Endothelial cell (in vitro differentiated cells): ENCODE measurements around the gene FADS1. TPM values are rescaled to one million over a fixed set of nuclear protein-coding genes. Genes with fewer than 3 reads are reported as not detected.

Experiments
- DNase-seq: peaks from one replicate; pipeline ENCODE4 v3.0.0; 2021; ENCODE audit warnings: low spot score
- H3K27ac Mint-ChIP-seq: one replicate; pipeline ENCODE4 v1.8.0; 2021; ENCODE audit warnings: mixed read lengths, inconsistent platforms; ENCODE audit not compliant: unreplicated experiment
- H3K27me3 Mint-ChIP-seq: one replicate; pipeline ENCODE4 v1.8.0; 2021; ENCODE audit warnings: mild to moderate bottlenecking, moderate library complexity, mixed read lengths, inconsistent platforms; ENCODE audit not compliant: unreplicated experiment
- H3K36me3 Mint-ChIP-seq: one replicate; pipeline ENCODE4 v1.8.0; 2021; ENCODE audit warnings: mild to moderate bottlenecking, low read depth, mixed read lengths, inconsistent platforms; ENCODE audit not compliant: unreplicated experiment
- H3K4me1 Mint-ChIP-seq: one replicate; pipeline ENCODE4 v1.8.0; 2021; ENCODE audit warnings: mild to moderate bottlenecking, mixed read lengths, inconsistent platforms; ENCODE audit not compliant: unreplicated experiment
- H3K4me3 Mint-ChIP-seq: one replicate; pipeline ENCODE4 v1.8.0; 2021; ENCODE audit warnings: mild to moderate bottlenecking, mixed read lengths, inconsistent platforms; ENCODE audit not compliant: unreplicated experiment
- H3K9me3 Mint-ChIP-seq: one replicate; pipeline ENCODE4 v1.8.0; 2021; ENCODE audit warnings: mixed read lengths, inconsistent platforms; ENCODE audit not compliant: unreplicated experiment
- total RNA-seq: library from RNA; stranded (reverse); fragmentation: NEBNext Ultra II Directional; extraction: Animal tissue kit (Norgen Biotek cat#: 25700); gene quantifications from one replicate; pipeline ENCODE4 v1.2.1, GENCODE V29; 2021; ENCODE audit not compliant: unreplicated experiment
- TF ChIP-seq, protein P1 (sequence below): fragments of 200-600 bp; sonication (generic); IDR thresholded peaks from one replicate; pipeline ENCODE4 v1.5.0; 2021; ENCODE audit warnings: antibody characterized with exemption; ENCODE audit not compliant: unreplicated experiment

Gene FADS1
- total RNA-seq, 1 donor from 2014 or later = 102 TPM

DNA sequence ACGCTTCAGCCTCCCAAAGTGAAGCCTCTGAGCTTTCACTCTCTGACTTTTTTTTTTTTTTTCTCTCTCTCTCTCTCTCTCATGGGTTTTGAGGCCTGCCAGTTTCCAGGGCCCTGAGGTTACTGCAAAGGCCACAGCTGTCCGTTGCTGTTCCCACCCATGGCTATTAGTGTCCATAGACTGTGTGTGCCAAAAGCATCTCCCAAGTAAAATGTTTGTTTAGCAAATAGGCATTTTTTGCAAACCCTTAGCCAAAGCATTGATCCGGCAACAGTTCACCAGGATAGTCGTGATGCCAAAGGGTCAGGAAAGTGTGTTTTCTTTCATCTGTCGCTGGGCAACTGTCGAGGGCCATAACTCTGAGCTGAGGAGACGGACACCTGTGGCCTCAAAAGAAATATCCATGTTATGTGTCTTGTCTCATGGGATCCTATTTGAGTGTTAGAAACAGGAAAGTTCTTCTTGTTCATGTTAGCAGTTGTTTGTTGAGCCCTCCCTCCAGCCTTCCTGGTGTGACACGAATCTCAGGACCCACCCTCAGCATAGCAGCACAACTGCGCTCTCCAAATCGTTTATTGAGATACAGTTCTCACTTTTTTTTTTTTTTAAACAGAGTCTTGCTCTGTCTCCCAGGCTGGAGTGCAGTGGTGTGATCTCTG, 29.7 kb upstream of the FADS1 start:
- TF ChIP-seq, protein P1, sequence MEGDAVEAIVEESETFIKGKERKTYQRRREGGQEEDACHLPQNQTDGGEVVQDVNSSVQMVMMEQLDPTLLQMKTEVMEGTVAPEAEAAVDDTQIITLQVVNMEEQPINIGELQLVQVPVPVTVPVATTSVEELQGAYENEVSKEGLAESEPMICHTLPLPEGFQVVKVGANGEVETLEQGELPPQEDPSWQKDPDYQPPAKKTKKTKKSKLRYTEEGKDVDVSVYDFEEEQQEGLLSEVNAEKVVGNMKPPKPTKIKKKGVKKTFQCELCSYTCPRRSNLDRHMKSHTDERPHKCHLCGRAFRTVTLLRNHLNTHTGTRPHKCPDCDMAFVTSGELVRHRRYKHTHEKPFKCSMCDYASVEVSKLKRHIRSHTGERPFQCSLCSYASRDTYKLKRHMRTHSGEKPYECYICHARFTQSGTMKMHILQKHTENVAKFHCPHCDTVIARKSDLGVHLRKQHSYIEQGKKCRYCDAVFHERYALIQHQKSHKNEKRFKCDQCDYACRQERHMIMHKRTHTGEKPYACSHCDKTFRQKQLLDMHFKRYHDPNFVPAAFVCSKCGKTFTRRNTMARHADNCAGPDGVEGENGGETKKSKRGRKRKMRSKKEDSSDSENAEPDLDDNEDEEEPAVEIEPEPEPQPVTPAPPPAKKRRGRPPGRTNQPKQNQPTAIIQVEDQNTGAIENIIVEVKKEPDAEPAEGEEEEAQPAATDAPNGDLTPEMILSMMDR = no peak
- H3K4me3 Mint-ChIP-seq = peak overlapping the region; percentile 11
- peaks cover 51% of the 10 kb centered on the region for H3K36me3 Mint-ChIP-seq
- H3K27me3 Mint-ChIP-seq = peaks cover 9% of the 10 kb centered on the region
- H3K4me1 Mint-ChIP-seq = peaks cover 3% of the 10 kb centered on the region
- no peaks in the 10 kb centered on the region for H3K9me3 Mint-ChIP-seq
- no peak for DNase-seq
- H3K27ac Mint-ChIP-seq = peak overlapping the region; percentile 39

DNA sequence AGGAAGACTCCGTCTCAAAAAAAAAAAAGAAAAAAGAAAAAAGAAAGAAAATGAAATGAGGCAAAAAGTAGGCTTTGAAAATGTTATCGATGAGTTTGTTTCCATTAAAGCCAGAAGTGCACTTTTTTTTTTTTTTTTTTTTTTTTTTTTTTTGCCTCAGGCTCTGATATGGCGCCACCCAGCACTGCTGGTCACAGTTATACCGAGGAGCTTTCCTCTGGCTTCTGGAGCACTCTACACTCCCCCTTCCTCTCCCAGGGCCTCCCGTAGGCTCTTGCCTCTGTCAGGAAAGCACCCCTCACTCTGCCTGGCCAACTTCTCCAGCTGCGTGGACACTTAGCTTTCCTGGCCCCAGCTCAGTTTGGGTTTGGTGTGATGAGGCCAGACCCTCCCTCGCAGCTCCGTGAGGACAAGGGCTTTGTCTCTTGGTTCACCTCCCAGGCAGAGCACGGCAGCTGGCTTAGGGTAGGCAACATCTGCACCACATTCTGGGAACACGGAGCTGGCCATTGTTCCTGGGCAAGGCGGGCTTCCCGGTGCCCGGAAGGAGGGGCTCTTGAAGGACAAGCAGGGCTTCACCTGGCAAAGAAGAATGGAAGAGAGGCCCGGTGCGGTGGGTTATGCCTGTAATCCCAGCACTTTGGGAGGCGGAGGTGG, 28.2 kb upstream of the FADS1 start:
- Mint-ChIP-seq H3K4me3 (no peak overlapping the region), H3K27ac (no peak overlapping the region), H3K9me3 (no peaks in the 10 kb centered on the region), H3K36me3 (peaks cover 52% of the 10 kb centered on the region), H3K4me1 (peaks cover 5% of the 10 kb centered on the region), H3K27me3 (peaks cover 6% of the 10 kb centered on the region)
- DNase-seq = no peak
- TF ChIP-seq, protein P1 = no peak

DNA sequence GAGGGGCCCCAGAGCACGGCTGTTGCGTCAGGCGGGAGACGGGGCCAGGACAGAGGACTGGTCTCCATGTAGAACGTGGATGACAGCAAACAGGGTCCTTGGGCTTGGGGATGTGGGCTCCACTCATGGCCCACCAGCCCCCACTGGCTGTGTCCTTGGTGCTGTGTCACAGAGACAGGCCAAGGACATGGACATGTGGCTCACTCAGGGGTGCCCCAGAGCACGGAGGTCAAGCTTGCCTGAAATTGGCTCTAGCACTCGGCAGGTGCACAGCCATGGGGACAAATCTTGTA, 25.7 kb upstream of the FADS1 start:
- Mint-ChIP-seq H3K27me3 (peaks cover 4% of the 10 kb centered on the region), H3K4me1 (peaks cover 11% of the 10 kb centered on the region), H3K36me3 (peaks cover 52% of the 10 kb centered on the region), H3K27ac (no peak overlapping the region), H3K9me3 (no peaks in the 10 kb centered on the region), H3K4me3 (no peak overlapping the region)
- TF ChIP-seq, protein P1 = no peak
- DNase-seq = no peak

DNA sequence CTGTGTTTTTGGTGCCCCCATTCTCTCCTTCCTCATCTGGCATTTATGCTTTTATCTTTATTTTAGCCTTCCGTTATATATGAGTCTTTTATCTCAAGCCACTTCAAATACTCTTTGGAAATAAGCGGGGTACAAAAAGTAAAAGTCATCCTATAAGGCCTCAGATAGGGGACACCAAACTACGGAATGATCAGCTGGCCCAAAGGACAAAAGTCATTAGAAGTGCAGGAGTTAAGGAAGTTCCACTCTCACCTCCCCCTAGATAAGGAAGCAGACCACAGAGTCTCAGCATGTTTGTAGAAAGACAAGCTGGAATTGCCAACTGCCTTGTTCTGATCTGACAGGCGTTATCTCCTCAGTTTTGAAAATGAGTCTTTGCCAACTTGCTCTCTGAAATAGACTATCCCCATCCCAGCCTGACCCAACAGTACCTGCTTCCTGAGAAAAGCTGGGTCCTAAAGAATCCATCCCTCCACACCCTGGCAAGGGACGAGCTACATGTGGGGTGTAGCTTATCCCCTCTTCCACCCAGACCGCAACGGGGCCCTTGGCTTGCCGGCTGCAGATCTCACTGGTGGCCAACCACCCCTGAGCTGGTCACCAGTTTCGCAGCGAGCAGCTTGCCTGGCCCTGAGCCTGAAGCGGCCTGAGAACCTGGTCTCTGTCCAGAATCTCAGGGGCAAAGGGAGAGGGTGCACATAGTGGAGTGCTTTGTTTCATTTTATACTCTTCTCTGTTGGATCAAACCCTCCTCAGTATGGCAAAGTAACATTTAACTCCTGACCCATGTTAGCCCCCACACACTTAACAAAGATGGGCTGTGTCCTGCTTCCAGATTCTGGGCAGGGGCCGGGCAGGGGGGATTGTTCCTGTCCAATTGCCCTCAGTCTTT, 25.1 kb upstream of the FADS1 start:
- peaks cover 4% of the 10 kb centered on the region for H3K27me3 Mint-ChIP-seq
- peaks cover 11% of the 10 kb centered on the region for H3K4me1 Mint-ChIP-seq
- H3K36me3 Mint-ChIP-seq = peaks cover 48% of the 10 kb centered on the region
- H3K4me3 Mint-ChIP-seq = peak overlapping the region; percentile 75
- TF ChIP-seq, protein P1 = no peak
- peak overlapping the region; percentile 20 for H3K27ac Mint-ChIP-seq
- DNase-seq = no peak
- H3K9me3 Mint-ChIP-seq = no peaks in the 10 kb centered on the region

DNA sequence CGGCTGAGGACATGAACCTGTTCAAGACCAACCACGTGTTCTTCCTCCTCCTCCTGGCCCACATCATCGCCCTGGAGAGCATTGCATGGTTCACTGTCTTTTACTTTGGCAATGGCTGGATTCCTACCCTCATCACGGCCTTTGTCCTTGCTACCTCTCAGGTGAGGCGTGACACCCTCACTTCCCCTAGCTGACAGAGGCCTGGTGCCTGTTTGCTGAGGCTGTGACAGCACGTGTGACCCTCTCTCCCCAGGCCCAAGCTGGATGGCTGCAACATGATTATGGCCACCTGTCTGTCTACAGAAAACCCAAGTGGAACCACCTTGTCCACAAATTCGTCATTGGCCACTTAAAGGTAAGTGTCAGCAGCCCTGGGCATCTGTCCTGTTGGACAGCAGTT, 23.6 kb upstream of the FADS1 start:
- H3K27ac Mint-ChIP-seq = no peak overlapping the region
- peaks cover 24% of the 10 kb centered on the region for H3K4me1 Mint-ChIP-seq
- H3K9me3 Mint-ChIP-seq = no peaks in the 10 kb centered on the region
- no peak for DNase-seq
- TF ChIP-seq, protein P1 = no peak
- H3K36me3 Mint-ChIP-seq = peaks cover 43% of the 10 kb centered on the region
- peak overlapping the region; percentile 71 for H3K4me3 Mint-ChIP-seq
- peaks cover 2% of the 10 kb centered on the region for H3K27me3 Mint-ChIP-seq
